ENCODE data around the gene CCDC88C.

DNA sequence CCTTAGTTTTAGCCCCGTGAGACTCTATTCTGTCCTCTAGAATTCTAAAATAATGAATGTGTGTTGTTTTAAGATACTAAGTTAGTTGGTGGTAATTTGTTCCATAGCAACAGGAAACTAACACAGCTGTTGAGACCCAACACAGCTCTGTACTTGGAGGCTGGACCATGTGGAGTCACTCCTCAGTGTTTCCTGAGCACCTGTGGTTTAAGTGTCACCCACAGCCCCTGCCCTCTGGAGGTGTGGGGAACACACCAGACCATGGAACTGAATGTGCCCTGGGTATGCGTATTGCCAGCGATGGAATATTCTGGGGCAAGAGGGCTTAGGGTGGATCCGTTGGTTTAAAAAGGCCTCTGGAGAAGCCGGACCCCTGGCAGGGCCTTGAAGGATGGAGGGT lies 156.5 kb downstream of the CCDC88C start:
- no peak for TF ChIP-seq CTCF (IDR thresholded peaks at IDR 0.05)
- TF ChIP-seq POLR2A (IDR thresholded peaks at IDR 0.05): no peak
